ENCODE measurements around the gene IGSF1. TPM values are rescaled to one million over a fixed set of nuclear protein-coding genes. Genes with fewer than 3 reads are reported as not detected.

The IGSF1 gene
- total RNA-seq, 1 experiment from 2014 or later, result not detected

DNA sequence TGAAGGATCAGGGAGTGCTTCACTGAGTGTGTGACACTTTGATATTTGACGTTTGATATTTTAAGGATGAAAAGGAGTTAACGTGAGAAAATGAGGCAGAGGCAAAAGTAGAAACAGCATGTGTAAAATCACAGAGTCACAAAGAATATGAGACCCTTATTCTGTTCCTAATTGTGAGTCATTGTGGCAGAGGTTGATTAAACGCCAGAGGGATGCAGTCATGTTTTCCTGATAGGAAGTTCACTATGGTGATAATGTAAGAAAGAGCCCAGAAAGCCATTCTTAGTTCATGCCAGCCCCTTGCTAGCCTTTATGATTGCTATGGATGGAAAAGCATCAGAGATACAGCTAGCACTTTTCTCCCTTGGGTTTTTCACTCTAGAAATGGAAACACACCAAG lies 33.5 kb upstream of the IGSF1 start:
- Mint-ChIP-seq H3K4me3 (ENCODE audit: low read depth, unreplicated experiment) (no peak overlapping the region), H3K4me1 (ENCODE audit: low read depth, unreplicated experiment) (no peaks in the 10 kb centered on the region), H3K27me3 (ENCODE audit: unreplicated experiment) (no peaks in the 10 kb centered on the region), H3K36me3 (ENCODE audit: insufficient read depth, unreplicated experiment) (no peaks in the 10 kb centered on the region), H3K27ac (ENCODE audit: unreplicated experiment) (no peak overlapping the region), H3K9me3 (ENCODE audit: low read depth, unreplicated experiment) (peaks cover 5% of the 10 kb centered on the region)
- BruUV-seq (replicated peaks), result no TSS peak
- intact Hi-C loops (cut with micrococcal nuclease; ENCODE audit: unreplicated experiment), result no loop called here
- TF ChIP-seq, protein P1, sequence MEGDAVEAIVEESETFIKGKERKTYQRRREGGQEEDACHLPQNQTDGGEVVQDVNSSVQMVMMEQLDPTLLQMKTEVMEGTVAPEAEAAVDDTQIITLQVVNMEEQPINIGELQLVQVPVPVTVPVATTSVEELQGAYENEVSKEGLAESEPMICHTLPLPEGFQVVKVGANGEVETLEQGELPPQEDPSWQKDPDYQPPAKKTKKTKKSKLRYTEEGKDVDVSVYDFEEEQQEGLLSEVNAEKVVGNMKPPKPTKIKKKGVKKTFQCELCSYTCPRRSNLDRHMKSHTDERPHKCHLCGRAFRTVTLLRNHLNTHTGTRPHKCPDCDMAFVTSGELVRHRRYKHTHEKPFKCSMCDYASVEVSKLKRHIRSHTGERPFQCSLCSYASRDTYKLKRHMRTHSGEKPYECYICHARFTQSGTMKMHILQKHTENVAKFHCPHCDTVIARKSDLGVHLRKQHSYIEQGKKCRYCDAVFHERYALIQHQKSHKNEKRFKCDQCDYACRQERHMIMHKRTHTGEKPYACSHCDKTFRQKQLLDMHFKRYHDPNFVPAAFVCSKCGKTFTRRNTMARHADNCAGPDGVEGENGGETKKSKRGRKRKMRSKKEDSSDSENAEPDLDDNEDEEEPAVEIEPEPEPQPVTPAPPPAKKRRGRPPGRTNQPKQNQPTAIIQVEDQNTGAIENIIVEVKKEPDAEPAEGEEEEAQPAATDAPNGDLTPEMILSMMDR (IDR thresholded peaks at IDR 0.05; ENCODE audit: unreplicated experiment), result no peak
- no peak for DNase-seq
- CTCF ChIA-PET, result no interaction called here

DNA sequence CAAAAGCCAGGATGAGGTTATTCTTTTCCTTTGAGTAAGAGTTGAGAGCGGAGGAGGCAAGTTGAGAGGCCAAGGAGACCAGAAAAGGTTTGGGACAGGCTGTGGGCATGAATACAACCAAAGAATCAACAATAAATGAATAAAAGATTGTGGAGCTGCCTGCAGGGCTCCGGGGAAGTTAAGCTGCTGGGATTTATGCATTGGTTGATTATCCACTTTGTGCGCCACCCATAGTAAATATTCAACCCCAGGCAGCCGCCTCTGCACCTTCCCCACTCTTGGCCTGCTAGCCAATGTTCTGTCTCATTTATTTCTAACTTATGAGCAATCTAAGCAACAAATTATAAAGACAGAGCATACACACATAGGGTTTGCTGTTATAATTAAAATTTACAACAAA lies 28.2 kb upstream of the IGSF1 start:
- CTCF ChIA-PET, result no interaction called here
- H3K4me3 Mint-ChIP-seq (ENCODE audit: low read depth, unreplicated experiment), result no peak overlapping the region
- DNase-seq, result no peak
- no TSS peak for BruUV-seq (replicated peaks)
- H3K4me1 Mint-ChIP-seq (ENCODE audit: low read depth, unreplicated experiment), result no peaks in the 10 kb centered on the region
- no peak overlapping the region for H3K27ac Mint-ChIP-seq (ENCODE audit: unreplicated experiment)
- H3K27me3 Mint-ChIP-seq (ENCODE audit: unreplicated experiment), result no peaks in the 10 kb centered on the region
- TF ChIP-seq, protein P1 (IDR thresholded peaks at IDR 0.05; ENCODE audit: unreplicated experiment), result no peak
- intact Hi-C loops (cut with micrococcal nuclease; ENCODE audit: unreplicated experiment), result no loop called here
- H3K36me3 Mint-ChIP-seq (ENCODE audit: insufficient read depth, unreplicated experiment), result no peaks in the 10 kb centered on the region
- H3K9me3 Mint-ChIP-seq (ENCODE audit: low read depth, unreplicated experiment), result no peaks in the 10 kb centered on the region

DNA sequence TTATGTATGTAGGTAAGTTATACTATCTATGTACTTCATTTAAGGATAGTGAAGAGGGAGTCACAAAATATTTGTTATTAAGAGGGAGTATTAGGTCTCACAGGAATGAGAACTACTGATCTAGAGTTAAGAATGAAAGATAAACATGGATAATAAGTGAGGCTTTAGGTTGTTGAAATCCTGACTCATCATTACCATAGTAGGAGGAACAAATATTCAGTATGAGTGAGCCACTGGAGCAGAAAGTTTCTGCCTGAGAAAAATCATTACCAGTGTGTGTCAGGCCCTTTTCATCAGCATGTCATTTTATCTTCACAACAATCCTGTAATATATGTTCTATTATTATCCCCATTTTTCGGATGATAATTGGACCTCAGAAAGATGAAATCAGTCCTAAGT lies 27.2 kb upstream of the IGSF1 start:
- Mint-ChIP-seq H3K4me3 (ENCODE audit: low read depth, unreplicated experiment) (no peak overlapping the region), H3K27ac (ENCODE audit: unreplicated experiment) (no peak overlapping the region), H3K4me1 (ENCODE audit: low read depth, unreplicated experiment) (no peaks in the 10 kb centered on the region), H3K27me3 (ENCODE audit: unreplicated experiment) (no peaks in the 10 kb centered on the region), H3K36me3 (ENCODE audit: insufficient read depth, unreplicated experiment) (no peaks in the 10 kb centered on the region), H3K9me3 (ENCODE audit: low read depth, unreplicated experiment) (no peaks in the 10 kb centered on the region)
- TF ChIP-seq, protein P1 (IDR thresholded peaks at IDR 0.05; ENCODE audit: unreplicated experiment), result no peak
- intact Hi-C loops (cut with micrococcal nuclease; ENCODE audit: unreplicated experiment), result no loop called here
- no TSS peak for BruUV-seq (replicated peaks)
- DNase-seq, result no peak
- CTCF ChIA-PET, result no interaction called here

DNA sequence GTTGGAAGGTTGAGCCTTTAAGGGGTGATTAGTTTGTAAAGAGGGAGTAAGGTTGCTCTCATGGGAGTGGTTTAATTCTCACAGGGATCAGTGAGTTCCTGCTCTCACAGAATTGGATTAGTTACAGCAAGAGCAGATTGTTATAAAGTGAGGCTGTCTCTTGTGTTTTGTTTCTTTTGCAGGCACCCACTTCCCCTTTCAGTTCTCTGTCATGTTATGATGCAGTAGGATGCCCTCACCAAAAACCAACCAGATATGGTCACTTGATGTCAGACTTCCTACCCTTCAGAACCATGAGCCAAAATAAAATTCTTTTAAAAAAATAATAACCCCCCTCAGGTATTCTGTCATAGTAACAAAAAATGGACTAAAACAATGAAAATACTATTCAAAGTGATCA lies 19.9 kb upstream of the IGSF1 start:
- Mint-ChIP-seq H3K27ac (ENCODE audit: unreplicated experiment) (no peak overlapping the region), H3K4me1 (ENCODE audit: low read depth, unreplicated experiment) (no peaks in the 10 kb centered on the region), H3K36me3 (ENCODE audit: insufficient read depth, unreplicated experiment) (no peaks in the 10 kb centered on the region), H3K4me3 (ENCODE audit: low read depth, unreplicated experiment) (no peak overlapping the region), H3K9me3 (ENCODE audit: low read depth, unreplicated experiment) (no peaks in the 10 kb centered on the region), H3K27me3 (ENCODE audit: unreplicated experiment) (no peaks in the 10 kb centered on the region)
- TF ChIP-seq, protein P1 (IDR thresholded peaks at IDR 0.05; ENCODE audit: unreplicated experiment), result no peak
- CTCF ChIA-PET, result no interaction called here
- intact Hi-C loops (cut with micrococcal nuclease; ENCODE audit: unreplicated experiment), result no loop called here
- DNase-seq, result no peak
- no TSS peak for BruUV-seq (replicated peaks)

DNA sequence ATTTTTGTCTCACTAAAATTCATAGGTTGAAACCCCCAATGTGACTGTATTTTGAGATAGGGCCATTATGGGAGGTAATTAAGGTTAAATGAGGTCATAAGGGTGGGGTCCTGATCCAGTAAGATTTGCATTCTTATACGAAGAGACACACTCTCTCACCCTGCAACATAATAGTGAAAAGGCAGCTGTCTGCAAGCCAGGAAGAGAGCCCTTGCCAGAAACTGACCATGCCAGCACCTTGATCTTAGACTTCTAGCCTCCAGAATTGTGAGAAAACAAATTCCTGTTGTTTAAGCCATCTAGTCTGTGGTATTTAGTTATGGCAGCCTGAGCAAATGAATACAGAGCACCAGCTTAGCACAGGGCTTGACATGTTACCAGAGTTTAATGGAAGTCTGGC lies 17.5 kb upstream of the IGSF1 start:
- no peaks in the 10 kb centered on the region for H3K4me1 Mint-ChIP-seq (ENCODE audit: low read depth, unreplicated experiment)
- TF ChIP-seq, protein P1 (IDR thresholded peaks at IDR 0.05; ENCODE audit: unreplicated experiment), result no peak
- no peaks in the 10 kb centered on the region for H3K36me3 Mint-ChIP-seq (ENCODE audit: insufficient read depth, unreplicated experiment)
- H3K27me3 Mint-ChIP-seq (ENCODE audit: unreplicated experiment), result no peaks in the 10 kb centered on the region
- no TSS peak for BruUV-seq (replicated peaks)
- H3K9me3 Mint-ChIP-seq (ENCODE audit: low read depth, unreplicated experiment), result peaks cover 2% of the 10 kb centered on the region
- DNase-seq, result no peak
- H3K4me3 Mint-ChIP-seq (ENCODE audit: low read depth, unreplicated experiment), result no peak overlapping the region
- no peak overlapping the region for H3K27ac Mint-ChIP-seq (ENCODE audit: unreplicated experiment)
- CTCF ChIA-PET, result no interaction called here
- intact Hi-C loops (cut with micrococcal nuclease; ENCODE audit: unreplicated experiment), result no loop called here
